ENCODE measurements around the gene CDH18.
"Not testable (repeated sequence)": the region's sequence is repeated elsewhere in the genome, so short reads cannot be mapped to it uniquely, and the experiment has no call there.

The CDH18 gene

GRCh38 chr5:19777363-19777762 is 210.6 kb downstream of the CDH18 start:
- Histone ChIP-seq H3K36me3 (ENCODE audit: insufficient read depth, low read length) (no peaks in the 10 kb centered on the region), H3K4me1 (ENCODE audit: insufficient read depth, low read length, poor library complexity, severe bottlenecking) (no peaks in the 10 kb centered on the region), H4K20me1 (ENCODE audit: insufficient read depth, low read length, poor library complexity, severe bottlenecking) (no peaks in the 10 kb centered on the region), H3K9ac (ENCODE audit: low read depth, low read length, poor library complexity, severe bottlenecking) (no peak overlapping the region), H3K79me2 (ENCODE audit: insufficient read depth, low read length) (no peaks in the 10 kb centered on the region), H3K9me3 (ENCODE audit: insufficient read depth, low read depth, low read length) (no peaks in the 10 kb centered on the region), H3K4me2 (ENCODE audit: low read depth, low read length, poor library complexity, severe bottlenecking) (no peak overlapping the region), H3K9me2 (replicated peaks; ENCODE audit: low read depth, low read length) (no peaks in the 10 kb centered on the region), H2AFZ (ENCODE audit: low read length) (no peak overlapping the region), H3F3A (ENCODE audit: low read depth) (no peaks in the 10 kb centered on the region), H3K27me3 (ENCODE audit: insufficient read depth, low read length, poor library complexity, severe bottlenecking) (no peaks in the 10 kb centered on the region), H3K4me3 (ENCODE audit: low read length, poor library complexity, severe bottlenecking) (no peak overlapping the region)
- TF ChIP-seq CTCF (conservative IDR thresholded peaks at IDR 0.05; ENCODE audit: low read length) (no peak), EZH2phosphoT487 (IDR thresholded peaks at IDR 0.05; ENCODE audit: borderline replicate concordance) (no peak)

- H3K79me2 ChIP-seq (ENCODE audit: insufficient read depth, low read length); H3K9me3 ChIP-seq (ENCODE audit: insufficient read depth, low read depth, low read length); H3K27me3 ChIP-seq (ENCODE audit: insufficient read depth, low read length, poor library complexity, severe bottlenecking); H3K9ac ChIP-seq (ENCODE audit: low read depth, low read length, poor library complexity, severe bottlenecking); H3K4me2 ChIP-seq (ENCODE audit: low read depth, low read length, poor library complexity, severe bottlenecking); H3F3A ChIP-seq (ENCODE audit: low read depth); H2AFZ ChIP-seq (ENCODE audit: low read length); H3K9me2 ChIP-seq (replicated peaks; ENCODE audit: low read depth, low read length); H3K4me1 ChIP-seq (ENCODE audit: insufficient read depth, low read length, poor library complexity, severe bottlenecking); H4K20me1 ChIP-seq (ENCODE audit: insufficient read depth, low read length, poor library complexity, severe bottlenecking); H3K4me3 ChIP-seq (ENCODE audit: low read length, poor library complexity, severe bottlenecking); H3K36me3 ChIP-seq (ENCODE audit: insufficient read depth, low read length): not testable (repeated sequence)
Measured at GRCh38 chr5:19776886-19777285, 211.1 kb downstream of the CDH18 start.

GRCh38 chr5:19771174-19771835 is 216.7 kb downstream of the CDH18 start:
- no peak overlapping the region for H3K4me2 ChIP-seq (ENCODE audit: low read depth, low read length, poor library complexity, severe bottlenecking)
- H3K36me3 ChIP-seq (ENCODE audit: insufficient read depth, low read length) = no peaks in the 10 kb centered on the region
- H3K79me2 ChIP-seq (ENCODE audit: insufficient read depth, low read length) = no peaks in the 10 kb centered on the region
- no peaks in the 10 kb centered on the region for H3K27me3 ChIP-seq (ENCODE audit: insufficient read depth, low read length, poor library complexity, severe bottlenecking)
- no peaks in the 10 kb centered on the region for H4K20me1 ChIP-seq (ENCODE audit: insufficient read depth, low read length, poor library complexity, severe bottlenecking)
- TF ChIP-seq CTCF (conservative IDR thresholded peaks at IDR 0.05; ENCODE audit: low read length) (no peak), EZH2phosphoT487 (IDR thresholded peaks at IDR 0.05; ENCODE audit: borderline replicate concordance) (no peak)
- no peak overlapping the region for H3K9ac ChIP-seq (ENCODE audit: low read depth, low read length, poor library complexity, severe bottlenecking)
- H3K9me2 ChIP-seq (replicated peaks; ENCODE audit: low read depth, low read length) = no peaks in the 10 kb centered on the region
- H3K9me3 ChIP-seq (ENCODE audit: insufficient read depth, low read depth, low read length) = no peaks in the 10 kb centered on the region
- no peak overlapping the region for H2AFZ ChIP-seq (ENCODE audit: low read length)
- no peak overlapping the region for H3K4me3 ChIP-seq (ENCODE audit: low read length, poor library complexity, severe bottlenecking)
- H3F3A ChIP-seq (ENCODE audit: low read depth) = no peaks in the 10 kb centered on the region
- no peaks in the 10 kb centered on the region for H3K4me1 ChIP-seq (ENCODE audit: insufficient read depth, low read length, poor library complexity, severe bottlenecking)

GRCh38 chr5:19770396-19770795 is 217.6 kb downstream of the CDH18 start:
- no peaks in the 10 kb centered on the region for H4K20me1 ChIP-seq (ENCODE audit: insufficient read depth, low read length, poor library complexity, severe bottlenecking)
- H3K4me1 ChIP-seq (ENCODE audit: insufficient read depth, low read length, poor library complexity, severe bottlenecking) = no peaks in the 10 kb centered on the region
- H3K4me2 ChIP-seq (ENCODE audit: low read depth, low read length, poor library complexity, severe bottlenecking) = no peak overlapping the region
- H3K27me3 ChIP-seq (ENCODE audit: insufficient read depth, low read length, poor library complexity, severe bottlenecking) = no peaks in the 10 kb centered on the region
- no peaks in the 10 kb centered on the region for H3K9me2 ChIP-seq (replicated peaks; ENCODE audit: low read depth, low read length)
- H2AFZ ChIP-seq (ENCODE audit: low read length) = no peak overlapping the region
- no peak overlapping the region for H3K9ac ChIP-seq (ENCODE audit: low read depth, low read length, poor library complexity, severe bottlenecking)
- H3K36me3 ChIP-seq (ENCODE audit: insufficient read depth, low read length) = no peaks in the 10 kb centered on the region
- TF ChIP-seq EZH2phosphoT487 (IDR thresholded peaks at IDR 0.05; ENCODE audit: borderline replicate concordance) = no peak
- TF ChIP-seq CTCF (conservative IDR thresholded peaks at IDR 0.05; ENCODE audit: low read length) = no peak
- H3K9me3 ChIP-seq (ENCODE audit: insufficient read depth, low read depth, low read length) = no peaks in the 10 kb centered on the region
- no peak overlapping the region for H3K4me3 ChIP-seq (ENCODE audit: low read length, poor library complexity, severe bottlenecking)
- H3K79me2 ChIP-seq (ENCODE audit: insufficient read depth, low read length) = no peaks in the 10 kb centered on the region
- no peaks in the 10 kb centered on the region for H3F3A ChIP-seq (ENCODE audit: low read depth)
